HG03457 (cell line): ENCODE data around the gene RPL18.
"Not testable (repeated sequence)": the region's sequence is repeated elsewhere in the genome, so short reads cannot be mapped to it uniquely, and the experiment has no call there.

Source experiments
- ATAC-seq: cut with Tn5 transposase; IDR thresholded peaks from one replicate; pipeline ENCODE4 v1.9.1; 2021; ENCODE audit warnings: moderate number of reproducible peaks; ENCODE audit not compliant: unreplicated experiment

Gene RPL18

GRCh38 chr19:48618916-48619691, at the start of gene RPL18, which contains the start of gene SPHK2:
Gene RPL18 (minus strand): TSS chr19:48619178. CDS start chr19:48619143, 35 bp downstream.
Gene SPHK2 (plus strand): TSS chr19:48619506. CDS start chr19:48620515, 1,009 bp downstream.
- ATAC-seq, result peak; percentile 78

- no peak for ATAC-seq
Observed at GRCh38 chr19:48668761-48669160, 49.8 kb upstream of the RPL18 start.

- ATAC-seq, result no peak
Observed at GRCh38 chr19:48668332-48668731, 49.4 kb upstream of the RPL18 start.

- no peak for ATAC-seq
Observed at GRCh38 chr19:48665786-48666185, 46.8 kb upstream of the RPL18 start.

GRCh38 chr19:48664476-48664875, 45.5 kb upstream of the RPL18 start:
- ATAC-seq, result no peak

- no peak for ATAC-seq
Observed at GRCh38 chr19:48663667-48664066, 44.7 kb upstream of the RPL18 start.

GRCh38 chr19:48661711-48662090, 42.7 kb upstream of the RPL18 start:
- ATAC-seq, result no peak

GRCh38 chr19:48660852-48661710, 42.1 kb upstream of the RPL18 start:
- no peak for ATAC-seq

GRCh38 chr19:48659768-48660167, 40.8 kb upstream of the RPL18 start:
- ATAC-seq, result no peak

- no peak for ATAC-seq
Observed at GRCh38 chr19:48658483-48658882, 39.5 kb upstream of the RPL18 start.

GRCh38 chr19:48657828-48658227, 38.9 kb upstream of the RPL18 start:
- not testable (repeated sequence) for ATAC-seq

- ATAC-seq, result no peak
Observed at GRCh38 chr19:48656840-48657474, 38.0 kb upstream of the RPL18 start.

GRCh38 chr19:48654299-48655059, 35.5 kb upstream of the RPL18 start:
- no peak for ATAC-seq

GRCh38 chr19:48651683-48652048, 32.7 kb upstream of the RPL18 start:
- ATAC-seq, result no peak

- ATAC-seq, result no peak
Observed at GRCh38 chr19:48650974-48651682, 32.1 kb upstream of the RPL18 start.

GRCh38 chr19:48648134-48648533, 29.2 kb upstream of the RPL18 start:
- no peak for ATAC-seq

GRCh38 chr19:48646722-48647216, 27.8 kb upstream of the RPL18 start:
- no peak for ATAC-seq

- ATAC-seq, result peak; percentile 61
Observed at GRCh38 chr19:48646001-48646721, 27.2 kb upstream of the RPL18 start, which contains the start of gene CA11. Gene CA11 (minus strand): TSS chr19:48646187. CDS start chr19:48645632, 555 bp downstream.

- ATAC-seq, result no peak
Observed at GRCh38 chr19:48645620-48646000, 26.6 kb upstream of the RPL18 start.
